GM18517 (cell line): ENCODE measurements around the gene PASK.
A peak's percentile ranks its signal among the peaks of the same experiment; 100 is the strongest.
"Not testable (repeated sequence)": the region's sequence is repeated elsewhere in the genome, so short reads cannot be mapped to it uniquely, and the experiment has no call there.

Experiments used
- ATAC-seq: cut with Tn5 transposase; IDR thresholded peaks from one replicate; pipeline ENCODE4 v1.9.1; 2021; ENCODE audit warnings: mild to moderate bottlenecking, moderate library complexity; ENCODE audit not compliant: unreplicated experiment

Gene PASK

DNA sequence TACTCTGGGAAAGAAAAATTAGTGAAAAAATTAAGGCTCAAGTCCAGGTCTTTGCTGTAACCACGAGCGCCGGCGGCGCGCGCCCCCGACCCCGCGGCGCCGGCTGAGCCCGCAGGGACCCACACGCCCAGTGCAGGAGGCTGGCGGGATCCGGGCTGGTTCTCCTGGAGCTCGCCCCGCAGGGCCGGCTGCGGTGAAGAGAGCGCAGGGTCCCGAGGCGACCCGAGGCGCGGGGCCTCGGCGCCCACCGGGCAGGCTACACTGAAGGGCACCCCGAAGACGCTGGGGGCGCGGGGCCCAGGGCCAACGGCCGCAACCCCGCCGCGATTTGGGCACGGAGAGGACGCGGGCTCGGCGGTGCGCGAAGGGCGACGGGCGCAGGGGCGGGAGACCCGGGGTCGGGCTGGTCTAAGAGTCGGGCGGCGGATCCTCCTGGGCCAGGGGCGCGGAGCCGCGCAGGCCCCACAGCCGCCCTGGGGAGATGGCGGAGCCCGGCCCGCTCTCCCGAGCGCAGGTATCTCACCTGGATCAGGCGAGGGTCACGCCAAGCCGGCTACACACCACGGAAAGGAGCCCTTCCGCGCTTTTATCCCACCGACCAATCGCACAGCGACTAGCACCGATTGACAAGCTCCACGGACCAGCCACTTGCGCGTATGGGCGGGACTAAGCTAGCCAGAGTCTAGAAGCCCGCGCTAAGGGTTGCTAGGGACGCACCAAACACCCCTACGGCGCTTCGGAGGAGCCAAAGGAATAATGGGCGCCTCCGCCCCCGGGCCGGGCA lies at the start of gene PASK:
TSS of gene PASK (minus strand) at position 582 of the 784 bp plus-strand sequence. CDS start 6,440 bp downstream, outside the sequence.
- ATAC-seq = peak; percentile 68

DNA sequence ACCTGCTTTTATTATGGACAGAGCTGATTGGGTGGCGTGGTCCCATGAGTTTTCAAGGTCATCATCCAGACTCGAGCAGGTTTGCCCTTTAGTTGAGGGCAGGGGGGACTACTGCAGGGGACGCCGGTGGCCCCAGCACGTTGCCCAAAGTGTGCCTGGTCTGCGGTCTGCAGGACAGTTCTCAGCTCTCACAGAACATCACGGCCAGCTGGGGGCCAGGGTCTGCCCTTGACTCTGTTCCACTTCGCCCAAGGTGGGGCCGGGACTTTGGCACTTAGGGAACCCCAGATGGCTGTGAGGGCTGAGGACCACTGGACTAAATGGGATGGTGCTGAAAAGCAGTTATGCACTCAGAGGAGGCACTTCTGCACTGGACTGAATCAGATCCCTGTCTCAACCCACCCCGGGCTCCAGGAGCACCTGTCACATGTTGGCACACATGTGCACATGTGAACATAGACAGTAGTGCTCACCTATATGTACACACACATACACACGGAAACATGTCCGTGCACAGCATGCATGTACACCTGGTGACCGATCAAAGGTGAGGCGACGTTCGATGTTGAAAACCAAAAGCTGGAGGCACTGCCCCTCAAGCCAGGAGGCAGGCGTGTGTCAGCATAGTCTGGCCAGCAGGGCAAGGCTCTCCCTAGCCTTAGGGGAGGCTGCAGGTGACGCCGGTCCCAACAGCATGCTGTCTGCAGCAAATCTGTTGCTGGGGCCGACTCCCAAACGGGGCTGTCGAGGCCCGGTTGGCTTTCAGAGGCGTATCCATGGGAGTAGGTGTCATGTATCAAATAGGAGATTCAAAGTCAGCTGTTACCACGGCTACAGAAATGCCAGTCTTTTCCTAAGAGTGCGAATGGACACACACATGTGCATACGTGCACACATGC lies 49.4 kb upstream of the PASK start:
- no peak for ATAC-seq

DNA sequence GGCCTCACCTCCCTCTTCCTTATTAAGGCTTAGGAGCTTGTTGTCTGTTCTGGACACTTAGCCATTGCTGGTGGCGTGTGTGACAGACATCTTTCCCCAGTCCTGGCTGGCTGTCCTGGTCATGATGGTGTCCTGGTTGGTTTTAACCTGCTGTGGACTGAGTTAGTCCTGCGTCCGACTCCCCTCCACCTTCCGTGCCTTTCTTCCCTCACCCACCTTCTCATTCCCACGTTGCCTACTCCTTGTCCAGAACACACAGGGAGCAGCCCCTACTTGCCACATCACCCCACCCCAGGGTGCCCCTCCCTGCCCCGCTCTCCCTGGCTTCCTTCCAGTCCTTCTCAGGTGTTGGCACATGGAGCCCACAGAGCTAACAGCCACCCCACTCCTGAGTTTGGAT lies 48.7 kb upstream of the PASK start:
- no peak for ATAC-seq

DNA sequence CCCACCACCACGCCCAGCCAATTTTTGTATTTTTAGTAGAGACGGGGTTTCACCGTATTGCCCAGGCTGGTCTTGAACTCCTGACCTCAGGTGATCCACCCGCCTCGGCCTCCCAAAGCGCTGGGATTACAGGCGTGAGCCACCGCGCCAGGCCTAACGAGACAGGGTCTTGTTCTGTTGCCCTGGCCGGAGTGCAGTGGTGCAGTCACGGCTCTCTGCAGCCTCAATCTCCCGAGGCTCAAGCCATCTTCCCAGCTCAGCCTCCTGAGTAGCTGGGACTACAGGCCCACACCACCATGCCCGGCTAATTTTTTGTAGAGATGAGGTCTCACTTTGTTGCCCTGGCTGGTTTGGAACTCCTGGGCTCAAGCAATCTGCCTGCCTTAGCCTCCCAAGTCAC lies 48.0 kb upstream of the PASK start:
- not testable (repeated sequence) for ATAC-seq

DNA sequence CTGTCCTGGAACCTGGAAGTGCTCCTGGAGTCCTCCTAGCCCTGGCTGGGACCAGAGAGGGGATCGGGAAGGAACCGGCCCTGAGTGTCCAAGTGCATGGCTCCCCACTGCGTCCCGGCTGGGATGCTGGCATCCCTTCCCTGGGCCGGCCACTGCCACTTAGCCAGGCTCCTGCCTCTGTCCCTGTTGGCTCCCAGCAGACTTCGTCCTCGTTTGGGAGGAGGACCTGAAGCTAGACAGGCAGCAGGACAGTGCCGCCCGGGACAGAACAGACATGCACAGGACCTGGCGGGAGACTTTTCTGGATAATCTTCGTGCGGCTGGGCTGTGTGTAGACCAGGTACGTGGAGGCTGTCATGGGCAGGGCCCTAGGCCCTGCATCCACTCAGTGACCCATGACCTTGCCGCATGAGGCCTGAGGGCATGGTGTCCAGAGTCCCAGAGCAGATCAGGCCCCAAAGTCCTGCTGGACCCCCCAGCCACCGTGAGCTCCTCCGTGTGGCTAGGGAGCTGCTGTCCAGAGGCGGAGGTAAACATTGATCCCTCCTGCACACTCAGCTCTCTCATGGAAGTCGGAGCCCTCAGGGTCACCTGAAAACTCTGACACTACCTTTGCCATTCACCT lies 46.3 kb upstream of the PASK start:
- no peak for ATAC-seq

DNA sequence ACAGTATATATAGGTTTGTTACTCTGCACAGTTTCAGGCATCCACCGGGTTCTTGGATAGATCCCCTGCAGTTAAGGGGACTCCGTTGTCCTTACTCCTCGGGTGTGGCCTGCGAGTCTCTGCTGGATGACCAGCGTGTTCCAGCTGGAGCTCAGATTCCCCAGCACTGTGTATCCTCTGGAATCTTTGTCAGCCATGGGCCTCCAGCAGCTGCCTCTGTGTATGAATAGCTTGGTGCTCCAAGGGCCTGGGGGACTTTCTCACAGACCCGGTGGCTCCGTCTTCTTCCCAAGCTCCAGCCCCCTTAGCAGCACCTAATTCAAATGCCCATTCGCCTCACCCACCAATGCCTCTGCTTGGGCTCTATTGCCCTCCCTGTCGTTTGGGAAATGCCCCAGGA lies 45.5 kb upstream of the PASK start:
- no peak for ATAC-seq

DNA sequence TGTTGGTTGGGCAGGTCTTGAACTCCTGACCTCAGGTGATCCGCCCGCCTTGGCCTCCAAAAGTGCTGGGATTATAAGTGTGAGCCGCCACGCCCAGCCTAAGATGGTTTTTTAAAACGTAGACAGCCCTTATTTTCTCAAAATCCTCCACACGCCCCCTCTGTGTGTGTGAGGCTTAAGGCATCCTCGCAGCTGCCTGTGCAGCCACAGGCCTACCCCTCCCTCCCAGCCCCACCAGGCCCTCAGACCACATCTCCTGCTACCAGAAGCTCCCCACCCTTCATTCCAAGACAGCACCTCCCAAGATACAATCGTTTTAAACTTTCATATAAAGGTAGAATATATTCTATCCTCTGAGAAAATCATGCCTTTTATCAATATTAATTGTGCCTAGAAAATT lies 44.0 kb upstream of the PASK start:
- no peak for ATAC-seq

DNA sequence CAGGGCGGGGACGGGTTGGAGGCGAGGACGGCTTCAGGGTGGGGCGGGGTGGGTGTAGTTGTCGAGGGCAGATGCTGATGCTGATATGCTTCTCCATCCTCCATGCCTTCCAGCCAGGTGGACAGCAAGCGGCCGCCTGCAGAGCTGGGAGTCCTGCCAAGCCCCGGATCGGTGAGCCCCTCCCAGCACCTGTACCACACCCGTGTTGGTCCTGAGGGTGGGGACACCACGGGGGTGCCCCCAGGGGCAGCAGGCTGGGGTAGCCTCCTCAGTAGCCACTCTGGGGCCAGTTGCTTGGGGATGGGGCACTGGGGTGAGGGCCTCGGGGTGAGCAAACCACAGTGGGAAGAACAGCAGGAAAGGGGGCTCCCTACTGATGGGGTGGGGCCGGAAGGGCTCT lies 41.8 kb upstream of the PASK start:
- ATAC-seq = no peak

DNA sequence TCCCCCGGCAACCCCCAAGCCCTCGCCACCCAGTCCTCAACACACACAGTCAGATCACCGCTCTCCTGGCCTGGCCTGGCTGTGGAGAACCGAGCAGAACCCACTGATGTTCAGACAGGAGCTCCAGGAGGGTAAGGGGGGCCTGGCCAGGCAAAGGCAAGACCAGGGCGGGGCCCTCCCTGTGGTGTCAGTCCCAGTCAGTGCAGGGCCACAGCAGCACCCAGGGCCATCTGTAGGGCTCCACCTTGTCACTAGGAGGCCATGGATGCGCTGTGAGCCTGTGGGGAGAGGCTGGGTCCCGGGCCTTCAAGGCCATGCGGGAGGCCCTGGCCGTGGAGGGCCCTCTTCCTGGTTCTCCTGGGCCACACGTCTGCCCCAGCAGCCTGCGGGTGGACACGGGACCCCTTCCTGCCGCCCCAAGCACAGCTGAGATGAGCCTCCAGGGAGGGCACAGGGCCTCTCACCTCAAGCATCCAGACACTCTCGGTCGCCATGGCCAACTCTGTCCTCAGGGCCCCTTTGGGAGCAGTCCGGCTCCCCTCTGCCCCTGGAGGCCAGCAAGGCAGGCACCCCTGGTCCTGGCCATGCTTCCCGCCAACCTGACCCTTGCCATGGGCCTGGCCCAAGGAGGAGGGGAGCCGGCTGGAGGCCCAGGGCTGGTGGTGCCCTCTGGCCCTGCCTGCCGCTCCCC lies 41.2 kb upstream of the PASK start:
- ATAC-seq = no peak

DNA sequence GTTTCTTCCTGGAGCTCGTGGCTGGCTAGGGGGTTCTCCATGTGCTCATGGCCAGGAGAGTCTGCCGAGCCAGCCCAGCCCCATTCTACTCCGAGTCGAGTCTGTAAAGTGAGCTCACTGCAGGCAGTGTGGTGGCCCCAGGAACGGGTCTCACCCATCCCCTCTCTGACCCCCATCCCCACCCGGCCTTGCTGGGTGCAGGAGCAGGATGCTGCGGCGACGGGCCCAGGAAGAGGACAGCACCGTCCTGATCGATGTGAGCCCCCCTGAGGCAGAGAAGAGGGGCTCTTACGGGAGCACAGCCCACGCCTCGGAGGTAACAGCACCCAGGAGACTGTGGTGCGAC lies 40.6 kb upstream of the PASK start:
- ATAC-seq = no peak

DNA sequence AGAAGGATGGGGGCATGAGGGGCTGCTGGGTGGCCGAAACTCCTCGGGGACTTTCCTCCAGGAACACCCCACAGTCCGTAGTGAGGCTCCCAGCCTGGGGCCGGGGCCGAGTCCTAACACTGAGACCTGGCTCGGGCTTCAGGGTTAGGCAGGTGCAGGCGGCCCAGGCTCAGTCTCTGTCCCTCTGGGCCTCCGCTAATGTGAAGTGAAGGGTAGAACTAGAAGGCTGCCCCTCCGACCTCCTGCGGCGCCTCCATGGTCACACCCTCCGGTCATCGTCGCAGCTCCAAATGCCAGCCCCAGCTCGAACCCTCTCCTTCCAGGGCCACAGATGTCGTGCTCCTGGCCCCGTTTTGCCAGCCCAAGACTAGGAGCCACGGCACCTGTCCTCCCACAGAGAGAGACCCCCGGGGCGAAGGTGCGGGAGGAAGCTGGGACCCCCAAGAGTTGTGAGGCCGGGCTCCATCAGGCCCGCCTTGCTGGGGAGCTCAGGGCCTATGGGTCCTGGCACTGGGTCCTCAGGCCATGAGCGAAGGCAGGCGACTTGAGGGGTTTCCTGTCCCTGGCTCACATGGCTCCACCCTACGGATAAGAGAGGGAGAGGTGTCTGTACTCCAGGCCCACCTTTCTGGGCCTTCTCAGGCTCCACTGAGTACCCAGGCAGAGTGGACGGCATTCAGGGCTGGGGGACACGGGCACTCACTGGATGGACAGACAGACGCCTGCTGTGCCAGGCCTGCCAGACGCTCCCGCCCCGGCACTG lies 40.0 kb upstream of the PASK start:
- no peak for ATAC-seq

DNA sequence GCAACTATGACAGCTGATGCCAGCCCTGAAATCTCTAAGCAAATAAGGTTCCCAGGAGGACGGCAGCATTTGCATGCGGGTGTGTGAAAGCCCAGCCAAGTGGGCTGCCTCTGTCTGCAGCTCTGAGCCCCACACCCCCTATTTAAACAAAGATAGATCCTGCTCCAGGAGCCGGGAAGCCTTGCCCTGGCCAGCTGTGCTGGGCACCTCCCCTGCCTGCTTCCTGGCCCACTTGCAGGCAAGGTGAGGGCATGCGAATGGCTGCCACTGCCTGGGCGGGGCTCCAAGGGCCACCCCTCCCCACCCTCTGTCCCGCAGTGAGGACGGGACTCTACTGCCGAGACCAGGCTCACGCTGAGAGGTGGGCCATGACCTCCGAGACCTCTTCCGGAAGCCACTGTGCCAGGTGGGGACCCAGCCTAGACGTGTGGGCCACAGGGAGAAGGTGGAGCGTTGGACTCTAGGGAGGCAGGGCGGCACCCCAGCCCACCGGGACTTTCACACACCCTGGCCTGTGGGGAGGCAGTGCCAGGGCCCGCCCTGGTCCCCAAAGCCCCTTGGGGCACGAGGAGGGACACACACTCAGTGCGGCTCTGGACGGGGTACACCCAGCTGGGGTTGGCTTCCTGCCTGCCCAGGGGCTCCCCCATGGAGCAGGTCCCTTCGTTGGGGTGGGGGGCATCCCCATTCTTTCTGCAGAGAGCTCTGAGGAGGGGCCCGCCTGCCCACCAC lies 39.3 kb upstream of the PASK start, which contains the start of gene ANO7:
TSS of gene ANO7 (plus strand) at position 317 of the 732 bp plus-strand sequence. CDS start 1,387 bp downstream, outside the sequence.
- no peak for ATAC-seq

DNA sequence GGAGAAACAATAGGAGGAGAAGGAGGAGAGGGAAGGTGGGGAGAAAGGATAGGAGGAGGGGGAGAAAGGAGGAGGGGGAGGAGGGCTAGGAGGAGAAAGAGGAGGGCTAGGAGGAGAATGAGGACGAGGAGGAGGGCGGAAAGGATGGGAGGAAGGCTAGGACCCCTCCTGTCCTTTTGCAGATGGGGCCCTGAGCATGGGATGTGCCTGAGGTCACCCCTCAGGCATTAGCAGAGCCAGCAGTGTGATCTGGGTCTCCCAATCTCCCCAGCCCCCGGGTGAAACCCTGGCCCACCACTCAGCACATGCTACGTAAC lies 38.6 kb upstream of the PASK start:
- ATAC-seq = no peak

DNA sequence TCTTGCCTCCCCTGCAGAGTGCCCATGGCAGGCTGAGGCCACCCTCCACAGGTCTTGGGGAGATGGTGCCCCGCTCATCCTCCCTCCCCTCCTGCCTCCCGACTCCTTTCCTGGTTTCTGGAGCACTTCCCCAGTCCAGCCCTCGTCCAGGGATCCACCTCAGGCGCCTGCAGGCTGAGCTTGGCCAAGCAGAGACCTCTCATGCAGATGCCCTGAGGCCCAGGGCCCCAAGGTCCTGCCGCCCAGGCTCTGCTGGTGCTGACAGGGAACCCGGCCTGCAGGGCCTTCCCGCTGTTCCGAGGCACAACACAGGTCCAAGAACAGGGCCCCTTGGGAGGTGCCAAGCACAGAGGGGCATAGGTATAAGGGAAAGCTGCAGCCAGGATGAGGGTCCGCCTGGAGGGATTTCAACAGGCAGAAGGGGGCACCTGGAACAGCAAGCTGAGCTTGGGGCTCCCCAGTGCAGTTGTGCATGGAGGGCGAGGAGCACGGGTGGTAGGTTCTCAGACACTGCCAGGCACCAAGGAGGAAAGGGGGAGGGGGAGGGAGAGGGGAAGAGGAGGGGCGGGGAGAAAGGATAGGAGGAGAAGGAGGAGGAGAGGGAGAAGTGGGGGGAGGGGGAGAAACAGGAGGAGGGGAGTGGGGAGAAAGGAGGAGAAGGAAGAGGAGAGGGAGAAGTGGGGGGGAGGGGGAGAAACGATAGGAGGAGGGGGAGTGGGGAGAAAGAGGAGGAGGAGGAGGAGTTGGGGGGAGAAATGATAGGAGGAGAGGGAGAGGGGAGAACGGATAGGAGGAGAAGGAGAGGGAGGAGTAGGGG lies 38.0 kb upstream of the PASK start:
- ATAC-seq = no peak

DNA sequence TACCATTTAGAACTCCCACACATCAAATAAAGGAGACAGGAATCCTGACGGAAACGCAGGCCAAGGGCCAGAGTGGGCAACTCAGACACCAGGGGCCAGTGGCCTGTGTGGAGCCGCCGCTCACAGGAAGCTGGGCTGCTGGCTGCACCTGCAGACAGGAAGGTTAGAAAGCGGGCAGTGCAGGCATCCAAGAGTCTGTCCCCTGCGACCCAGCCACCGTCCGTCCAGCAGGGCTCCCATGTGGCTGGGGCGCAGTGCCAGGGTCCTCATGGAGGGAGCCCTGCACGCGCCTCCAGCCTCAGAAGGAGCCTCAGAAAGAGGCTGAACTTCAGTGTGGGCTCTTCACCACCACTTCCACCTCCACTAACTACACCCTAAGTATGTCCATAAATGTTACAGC lies 36.7 kb upstream of the PASK start:
- ATAC-seq = no peak

DNA sequence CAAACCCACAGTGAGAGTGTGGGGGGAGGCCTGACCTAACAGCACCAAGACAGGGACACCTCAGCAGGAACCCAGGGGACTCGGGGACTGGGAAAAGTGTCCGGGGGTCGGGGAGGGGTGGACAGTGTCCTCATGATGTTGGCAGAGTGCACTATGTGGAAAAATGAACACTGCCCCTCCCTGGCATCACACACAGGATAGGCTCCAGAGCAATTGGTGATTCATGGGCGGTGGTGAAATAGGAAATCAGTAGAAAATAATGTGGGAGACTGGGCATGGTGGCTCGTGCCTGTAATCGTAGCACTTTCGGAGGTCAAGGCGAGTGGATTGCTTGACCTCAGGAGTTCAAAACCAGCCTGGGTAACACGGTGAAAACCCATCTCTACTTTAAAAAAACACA lies 35.6 kb upstream of the PASK start:
- ATAC-seq = no peak

DNA sequence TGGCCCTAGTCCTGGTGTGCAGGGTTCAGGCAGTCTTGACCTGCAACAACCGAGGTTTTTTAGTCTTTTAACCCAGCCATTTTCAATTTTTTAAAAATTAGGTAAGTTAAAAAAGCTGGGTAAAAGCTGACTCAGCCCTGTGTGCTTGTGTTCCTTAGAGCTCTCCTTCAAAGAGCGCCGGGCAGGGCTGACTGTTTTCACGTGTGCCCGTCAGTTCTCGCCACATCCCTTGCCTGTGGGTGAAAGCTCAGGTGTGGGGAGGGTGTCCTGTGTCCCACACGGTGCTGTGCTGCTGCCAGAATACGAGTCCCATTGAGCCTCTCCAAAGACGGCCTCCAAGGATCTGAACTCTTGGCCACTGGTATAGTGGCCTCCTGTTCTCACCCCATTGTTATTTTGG lies 33.9 kb upstream of the PASK start:
- ATAC-seq = no peak

DNA sequence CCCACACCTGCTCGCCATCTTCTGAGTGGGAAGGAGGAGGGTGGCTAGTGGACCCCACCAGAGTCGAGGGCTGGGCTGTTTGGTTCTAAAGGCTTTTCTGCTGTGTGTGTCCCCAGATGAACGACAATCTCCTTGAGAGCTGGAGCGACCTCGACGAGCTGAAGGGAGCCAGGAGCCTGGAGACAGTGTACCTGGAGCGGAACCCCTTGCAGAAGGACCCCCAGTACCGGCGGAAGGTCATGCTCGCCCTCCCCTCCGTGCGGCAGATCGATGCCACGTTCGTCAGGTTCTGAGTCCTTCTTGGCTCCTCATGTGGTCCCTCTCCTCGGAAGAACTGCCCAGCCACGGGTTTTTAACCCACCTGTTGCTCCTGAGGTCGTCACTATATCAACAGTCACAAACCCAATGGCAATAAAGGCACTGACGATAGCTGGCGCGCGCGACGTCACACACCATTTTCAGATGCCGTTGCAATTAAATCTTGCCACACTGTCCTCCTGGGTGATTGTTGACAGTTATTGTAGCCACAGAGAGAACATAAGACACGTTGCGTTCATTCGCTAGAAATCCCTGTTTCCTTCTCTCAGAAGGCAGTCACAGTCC lies 33.4 kb upstream of the PASK start:
- no peak for ATAC-seq

DNA sequence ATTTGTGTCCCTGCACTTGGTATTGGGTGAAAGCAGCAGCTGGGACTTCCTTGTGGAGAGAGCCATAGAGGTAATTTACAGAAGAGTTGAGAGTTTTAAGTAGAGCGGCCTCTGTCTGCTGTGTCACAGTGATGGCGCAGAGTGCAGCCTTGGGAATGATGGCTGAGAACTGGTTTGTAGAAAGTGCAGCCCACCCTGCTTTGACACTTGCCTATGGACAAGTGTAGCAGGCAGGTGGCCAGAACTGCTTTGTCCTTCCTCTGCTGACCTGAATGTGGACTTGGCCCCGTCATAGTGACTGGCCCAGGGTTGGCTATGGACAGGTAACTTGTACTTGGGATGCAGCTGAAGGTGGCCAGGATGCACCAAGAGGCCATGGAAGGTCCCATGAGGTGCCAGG lies 32.9 kb upstream of the PASK start:
- no peak for ATAC-seq
